Activated CD4-positive, CD25-positive, alpha-beta regulatory T cell treated with anti-CD3 and anti-CD28 coated beads, Interleukin-2, amount 50 U/mL, for 72 hours (primary cell): Measurements from ENCODE around the gene PTGES3.
"Not testable (repeated sequence)": the region's sequence is repeated elsewhere in the genome, so short reads cannot be mapped to it uniquely, and the experiment has no call there.

ENCODE experiments used
- DNase-seq: peaks from one replicate; pipeline ENCODE4 v3.0.0; 2021

Gene PTGES3

GRCh38 chr12:56704522-56704921 is 16.4 kb upstream of the PTGES3 start:
- not testable (repeated sequence) for DNase-seq

DNA sequence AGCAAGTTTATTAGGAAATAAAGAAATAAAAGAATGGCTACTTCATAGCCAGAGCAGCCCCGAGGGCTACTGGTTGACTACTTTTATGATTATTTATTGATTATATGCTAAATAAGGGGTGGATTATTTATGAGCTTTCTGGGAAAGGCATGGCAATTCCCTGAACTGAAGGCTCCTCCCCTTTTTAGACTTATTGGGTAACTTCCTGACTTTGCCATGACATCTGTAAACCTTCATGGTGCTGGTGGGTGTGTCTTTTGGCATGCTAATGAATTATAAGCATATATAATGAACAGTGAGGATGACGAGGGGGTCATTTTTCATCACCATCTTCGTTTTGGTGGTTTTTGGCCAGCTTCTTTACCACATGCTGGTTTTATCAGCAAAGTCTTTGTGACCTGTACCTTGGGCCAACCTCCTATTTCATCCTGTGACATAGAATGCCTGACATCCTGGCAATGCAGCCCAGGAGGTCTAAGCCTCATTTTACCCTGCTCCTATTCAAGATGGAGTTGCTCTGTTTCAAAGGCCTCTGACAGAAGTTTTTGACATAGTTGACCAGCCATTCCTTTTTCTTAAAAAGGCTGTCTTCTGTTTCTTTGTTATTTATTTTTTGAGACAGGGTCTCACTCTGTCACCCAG is 11.1 kb upstream of the PTGES3 start:
- no peak for DNase-seq

DNA sequence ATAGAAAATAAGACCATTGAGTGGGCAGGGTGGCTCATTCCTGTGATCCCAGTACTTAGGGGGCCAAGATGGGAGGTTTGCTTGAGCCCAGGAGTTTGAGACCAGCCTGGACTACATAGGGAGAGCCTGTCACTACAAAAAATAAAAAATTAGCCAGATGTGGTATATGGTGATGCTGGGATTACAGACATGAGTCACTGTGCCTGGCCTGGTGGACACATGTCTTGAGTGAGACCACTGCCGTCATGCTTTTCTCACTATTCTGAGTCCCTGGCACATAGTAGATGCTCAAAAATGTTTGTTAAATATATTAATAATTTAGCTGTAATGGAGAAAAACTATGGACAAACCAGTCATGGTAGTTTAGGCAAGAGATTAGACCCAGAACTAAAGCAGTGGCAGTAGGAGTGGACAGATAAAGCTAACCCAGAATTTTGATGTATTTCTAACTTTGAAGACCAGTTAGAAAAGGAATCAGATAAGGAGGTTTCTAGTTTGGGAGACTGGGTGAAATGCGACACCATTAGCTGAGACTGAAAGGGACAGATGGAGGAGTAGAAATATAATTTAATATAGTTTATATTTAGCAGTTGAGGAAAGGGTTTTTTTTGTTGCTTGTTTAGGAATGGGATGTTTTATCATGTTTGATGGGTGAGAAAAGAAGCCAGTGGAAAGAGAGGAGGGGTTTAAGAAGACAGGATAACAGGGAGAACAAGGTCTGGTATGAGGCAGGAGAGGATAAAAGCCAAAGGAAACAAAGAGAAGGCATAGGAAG is 7.4 kb upstream of the PTGES3 start:
- no peak for DNase-seq

DNA sequence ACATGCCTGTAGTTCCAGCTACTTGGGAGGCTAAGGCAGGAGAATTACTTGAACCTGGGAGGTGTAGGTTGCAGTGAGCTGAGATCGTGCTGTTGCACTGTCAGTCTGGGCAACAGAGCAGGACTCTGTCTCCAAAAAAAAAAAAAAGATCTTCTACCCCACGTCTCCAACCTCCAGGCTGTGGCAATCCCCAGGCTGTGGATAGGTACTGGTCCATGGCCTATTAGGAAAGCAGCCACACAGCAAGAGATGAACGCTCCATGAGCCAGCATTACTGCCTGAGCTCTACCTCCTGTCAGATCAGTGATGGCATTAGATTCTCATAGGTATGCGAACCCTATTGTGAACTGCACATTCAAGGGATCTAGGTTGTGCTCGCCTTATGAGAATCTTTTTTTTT is 6.1 kb upstream of the PTGES3 start:
- DNase-seq = no peak

DNA sequence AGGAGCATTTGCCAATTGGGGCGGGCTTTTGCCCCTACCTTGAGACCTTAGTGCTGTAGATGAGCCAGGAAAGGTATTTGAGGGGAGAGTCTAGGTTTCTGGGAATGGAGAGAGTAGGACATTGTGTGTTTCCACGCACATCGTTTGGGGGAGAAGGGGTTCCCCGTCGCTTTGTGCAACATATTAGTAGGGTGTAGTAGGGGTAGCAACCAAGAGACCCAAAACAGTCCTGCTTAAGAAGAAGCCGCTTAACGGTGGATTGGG is 694 bp upstream of the PTGES3 start:
- DNase-seq = no peak

- DNase-seq = peak; percentile 56
These were observed 608 bp downstream of the PTGES3 start for GRCh38 chr12:56687223-56688128.

DNA sequence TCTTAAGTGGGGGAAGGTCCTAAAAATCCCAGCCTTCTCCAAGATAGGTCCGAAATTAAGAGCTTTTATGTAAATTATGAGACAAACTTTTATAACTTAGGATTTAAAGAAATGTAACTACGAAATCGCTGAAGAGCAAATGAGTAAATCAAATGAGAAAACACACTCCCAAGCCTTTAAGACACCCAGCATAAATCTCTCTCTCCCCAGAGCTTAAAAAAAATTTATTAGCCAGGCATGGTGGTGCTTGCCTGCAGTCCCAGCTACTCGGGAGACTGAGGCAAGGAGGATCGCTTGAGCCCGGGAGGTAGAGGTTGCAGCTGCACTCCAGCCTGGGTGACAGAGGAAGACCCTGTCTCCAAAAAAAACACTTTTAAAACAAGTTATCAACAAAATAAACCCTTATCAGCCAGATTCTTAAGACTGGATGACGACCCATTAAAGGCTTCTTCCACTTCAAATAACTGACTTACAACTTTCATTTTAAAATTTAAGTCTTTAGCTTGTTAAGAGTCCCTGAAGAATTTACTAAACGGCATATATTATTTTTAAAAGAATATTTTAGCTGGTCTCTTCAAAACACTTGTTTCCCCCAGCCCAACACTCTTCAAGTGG is 3.2 kb downstream of the PTGES3 start:
- no peak for DNase-seq

- no peak for DNase-seq
These were observed 5.8 kb downstream of the PTGES3 start for GRCh38 chr12:56682323-56682722.

- DNase-seq = no peak
These were observed 8.1 kb downstream of the PTGES3 start for GRCh38 chr12:56679883-56680575.

GRCh38 chr12:56678852-56679251 is 9.2 kb downstream of the PTGES3 start:
- no peak for DNase-seq

- DNase-seq = no peak
These were observed 10.4 kb downstream of the PTGES3 start for GRCh38 chr12:56677680-56678079.

DNA sequence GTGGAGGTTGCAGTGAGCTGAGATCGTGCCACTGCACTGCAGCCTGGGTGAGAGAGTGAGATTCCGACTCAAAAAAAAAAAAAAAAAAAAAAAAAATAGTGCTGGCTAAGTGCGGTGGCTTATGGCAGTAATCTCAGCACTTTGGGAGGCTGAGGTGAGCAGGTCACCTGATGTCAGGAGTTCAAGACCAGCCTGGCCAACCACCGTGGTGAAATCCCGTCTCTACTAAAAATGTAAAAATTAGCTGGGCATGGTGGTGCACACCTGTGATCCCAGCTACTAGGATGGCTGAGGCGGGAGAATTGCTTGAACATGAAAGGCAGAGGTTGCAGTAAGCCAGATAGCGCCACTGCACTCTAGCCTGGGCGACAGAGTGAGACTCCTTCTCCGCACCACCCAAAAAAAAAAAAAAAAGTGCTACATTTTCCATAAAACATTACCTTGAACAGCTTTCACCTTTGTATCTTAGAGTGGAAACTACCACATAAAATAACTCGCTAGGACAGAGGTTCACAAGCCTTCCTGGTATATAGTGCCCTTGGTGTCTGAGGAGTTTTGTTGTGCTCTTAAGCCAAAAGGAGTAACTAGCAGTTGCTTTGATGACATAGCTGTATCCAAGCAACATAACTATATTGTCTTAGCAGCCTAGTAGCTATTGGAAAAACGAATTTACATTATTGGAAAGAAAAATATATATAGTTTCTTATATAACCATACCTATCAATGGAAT is 11.1 kb downstream of the PTGES3 start:
- no peak for DNase-seq

GRCh38 chr12:56671608-56672007 is 16.5 kb downstream of the PTGES3 start:
- no peak for DNase-seq

GRCh38 chr12:56670836-56671235 is 17.2 kb downstream of the PTGES3 start:
- no peak for DNase-seq

- no peak for DNase-seq
These were observed 20.0 kb downstream of the PTGES3 start for GRCh38 chr12:56668197-56668457.

DNA sequence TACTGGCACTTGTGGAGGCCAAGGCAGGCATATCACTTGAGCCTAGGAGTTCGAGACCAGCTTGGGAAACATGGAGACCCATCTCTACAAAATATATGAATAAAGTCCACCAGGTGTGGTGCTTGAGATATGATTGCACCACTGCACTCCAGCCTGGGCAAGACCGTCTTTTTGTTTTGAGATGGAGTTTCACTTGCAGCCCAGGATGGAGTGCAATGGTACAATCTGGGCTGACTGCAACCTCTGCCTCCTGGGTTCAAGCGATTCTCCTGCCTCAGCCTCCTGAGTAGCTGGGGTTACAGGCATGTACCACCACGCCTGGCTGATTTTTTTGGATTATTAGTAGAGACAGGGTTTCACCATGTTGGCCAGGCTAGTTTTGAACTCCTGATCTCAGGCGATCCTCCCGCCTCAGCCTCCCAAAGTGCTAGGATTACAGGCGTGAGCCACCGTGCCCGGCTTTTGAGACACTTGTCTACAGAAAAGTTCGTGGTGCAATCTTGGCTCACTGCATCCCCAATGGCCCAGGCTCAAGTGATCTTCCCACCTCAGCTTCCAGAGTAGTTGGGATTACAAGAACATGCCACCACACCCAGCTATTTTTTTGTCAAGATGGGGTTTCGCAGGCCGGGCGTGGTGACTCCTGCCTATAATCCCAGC is 26.0 kb downstream of the PTGES3 start:
- no peak for DNase-seq

DNA sequence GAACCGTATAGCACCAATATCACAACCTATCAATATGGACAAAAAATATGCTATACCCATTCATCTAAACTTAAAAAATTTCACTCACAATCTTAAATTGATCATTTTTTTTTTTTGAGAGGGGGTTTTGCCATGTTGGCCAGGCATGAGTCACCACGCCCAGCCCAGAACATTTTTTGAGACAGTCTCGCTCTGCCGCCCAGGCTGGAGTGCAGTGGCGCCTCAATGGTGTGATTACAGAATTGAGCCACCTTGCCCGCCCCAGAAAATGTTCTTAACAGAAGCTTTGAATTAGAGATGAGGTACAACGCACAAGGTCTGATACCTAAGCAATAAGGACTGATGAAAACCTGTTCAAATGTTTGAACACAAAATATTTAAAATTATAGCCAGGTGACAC is 26.5 kb downstream of the PTGES3 start:
- no peak for DNase-seq

DNA sequence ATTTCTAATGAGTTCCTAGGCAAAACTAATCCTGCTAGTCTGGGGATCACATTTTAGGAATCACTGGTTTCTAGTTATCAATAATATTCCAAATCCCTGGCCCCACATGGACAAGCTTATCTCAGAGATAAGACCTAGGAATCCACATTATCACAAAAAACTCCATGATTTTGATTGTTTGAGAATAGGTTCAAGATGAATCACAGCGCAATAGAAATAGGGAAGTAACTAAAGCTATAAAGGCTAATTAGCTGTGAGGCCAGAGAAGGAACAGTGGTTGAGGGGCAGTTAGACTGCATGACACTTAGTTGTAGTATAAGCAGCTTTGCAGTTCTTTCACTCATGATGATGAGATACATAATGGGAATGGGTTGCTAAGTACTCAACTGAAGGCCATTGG is 29.2 kb downstream of the PTGES3 start:
- no peak for DNase-seq

DNA sequence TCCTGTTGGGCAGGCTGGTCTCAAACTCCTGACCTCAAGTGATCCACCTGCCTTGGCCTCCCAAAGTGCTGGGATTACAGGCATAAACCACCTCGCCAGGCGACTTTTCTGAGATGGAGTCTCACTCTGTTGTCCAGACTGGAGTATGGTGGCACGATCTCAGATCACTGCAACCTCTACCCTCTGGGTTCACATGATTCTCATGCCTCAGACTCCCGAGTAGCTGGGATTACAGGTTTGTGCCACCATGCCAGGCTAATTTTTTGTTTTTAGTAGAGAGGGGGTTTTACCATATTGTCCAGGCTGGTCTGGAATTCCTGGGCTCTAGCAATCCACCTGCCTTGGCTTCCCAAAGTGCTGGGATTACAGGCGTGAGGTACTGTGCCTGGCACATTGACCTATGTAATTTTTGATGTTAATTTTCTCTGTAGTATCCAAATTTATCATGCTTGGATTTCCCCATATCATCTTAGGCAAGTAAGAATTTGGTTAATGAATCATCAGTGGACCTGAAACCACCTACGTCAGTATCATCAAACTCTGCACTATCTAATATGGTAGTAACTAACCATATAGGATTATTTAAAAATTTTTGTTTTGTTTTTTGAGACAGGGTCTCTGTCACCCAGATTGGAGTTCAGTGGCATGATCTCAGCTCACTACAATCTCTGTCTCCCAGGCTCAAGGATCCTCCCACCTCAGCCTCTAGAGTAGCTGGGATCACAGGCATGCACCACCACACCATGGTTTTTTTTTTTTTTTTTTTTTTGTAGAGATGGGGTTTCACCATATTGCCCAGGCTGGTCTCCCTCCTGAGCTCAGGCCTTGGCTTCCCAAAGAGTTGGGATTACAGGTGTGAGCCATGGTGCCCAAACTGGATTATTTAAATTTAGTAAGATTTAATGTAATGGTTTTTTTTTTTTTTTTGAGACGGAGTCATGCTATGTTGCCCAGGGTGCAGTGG is 30.4 kb downstream of the PTGES3 start:
- no peak for DNase-seq

DNA sequence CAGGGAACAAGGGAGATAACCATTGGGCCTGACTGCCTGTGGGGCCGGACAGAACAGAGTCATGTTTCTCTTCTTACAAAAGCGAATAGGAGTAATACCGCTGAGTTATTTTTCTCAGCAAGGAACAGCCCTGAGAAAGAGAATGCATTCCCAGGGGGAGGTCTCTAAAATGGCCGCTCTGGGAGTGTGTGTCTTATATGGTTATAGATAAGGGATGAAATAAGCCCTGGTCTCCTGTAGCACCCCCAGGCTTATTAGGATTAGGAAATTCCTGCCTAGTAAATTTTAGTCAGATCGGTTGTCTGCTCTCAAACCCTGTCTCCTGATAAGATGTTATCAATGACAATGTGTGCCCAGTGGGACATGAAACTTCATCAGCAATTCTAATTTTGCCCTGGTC is 34.3 kb downstream of the PTGES3 start:
- DNase-seq = not testable (repeated sequence)

DNA sequence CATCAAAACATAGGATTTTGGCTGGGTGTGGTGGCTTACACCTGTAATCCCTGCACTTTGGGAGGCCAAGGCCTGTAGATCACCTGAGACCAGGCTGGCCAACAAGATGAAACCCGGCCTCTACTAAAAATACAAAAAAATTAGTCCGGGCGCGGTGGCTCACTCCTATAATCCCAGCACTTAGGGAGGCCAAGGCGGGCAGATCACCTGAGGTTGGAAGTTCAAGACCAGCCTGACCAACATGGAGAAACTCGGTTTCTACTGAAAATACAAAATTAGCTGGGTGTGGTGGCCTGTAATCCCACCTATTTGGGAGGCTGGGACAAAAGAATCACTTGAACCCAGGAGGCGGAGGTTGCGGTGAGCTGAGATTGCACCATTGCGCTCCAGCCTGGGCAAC is 40.1 kb downstream of the PTGES3 start:
- not testable (repeated sequence) for DNase-seq
